Esophagus squamous epithelium (tissue), 5 donors: Measurements from ENCODE around the gene NFU1. TPM values are rescaled to one million over a fixed set of nuclear protein-coding genes. Genes with fewer than 3 reads are reported as not detected.

Source experiments
- DNase-seq: peaks from one replicate; lab custom pipeline; 2025; lab: John Stamatoyannopoulos, UW
- H3K27ac ChIP-seq, 4 donors: fragments of 200-600 bp; sonication (generic); one replicate each; pipeline ENCODE4 v1.5.1; 2016 to 2019; ENCODE audit warnings: mild to moderate bottlenecking in 1 of 4
- H3K27me3 ChIP-seq, 4 donors: fragments of 200-600 bp; sonication (generic); 1 replicate in 3 of 4; 2 replicates in 1 of 4; pipeline versions ENCODE4 v1.5.1 to v1.6.0; 2017 to 2021; ENCODE audit warnings: antibody characterized with exemption in 1 of 4
- H3K36me3 ChIP-seq, 3 donors: fragments of 200-600 bp; sonication (generic); one replicate each; pipeline ENCODE4 v1.5.1; 2016 to 2019
- H3K4me1 ChIP-seq, 3 donors: fragments of 200-600 bp; sonication (generic); one replicate each; pipeline ENCODE4 v1.5.1; 2017 to 2019
- H3K4me3 ChIP-seq, 4 donors: fragments of 200-600 bp; sonication (generic); 1 replicate in 3 of 4; 2 replicates in 1 of 4; pipeline ENCODE4 v1.5.1; 2016 to 2019; ENCODE audit warnings: mild to moderate bottlenecking in 2 of 4, moderate library complexity in 1 of 4
- H3K9me3 ChIP-seq, 3 donors: fragments of 200-600 bp; sonication (generic); one replicate each; pipeline ENCODE4 v1.5.1; 2016 to 2019
- POLR2A ChIP-seq, 4 donors: fragments of 450-650 bp; IDR thresholded peaks; one replicate each; pipeline ENCODE4 v1.6.1; 2017; ENCODE audit warnings: antibody characterized with exemption in 4 of 4, mild to moderate bottlenecking in 4 of 4, moderate library complexity in 3 of 4
- WGBS, 2 donors: methylation state at CpG; one replicate each; pipeline ENCODE4 v1.1.5; 2018; 5-methylcytosine and 5-hydroxymethylcytosine counted together
- intact Hi-C: fragments of 100-400 bp; cut with DNase I; formaldehyde crosslinking; loops from one replicate; pipeline ENCODE4 v1.15.0; 2022
- total RNA-seq, 4 donors: library from RNA; depleted of rRNA; stranded (reverse); fragments of >200 nt; gene quantifications; one replicate each; pipeline ENCODE4 v1.1.0, GENCODE V29; 2016
- TF ChIP-seq, protein P1 (sequence below), 6 experiments: fragments of 450-650 bp in 4 of 6; fragments of 200-600 bp in 2 of 6; sonication (generic) in 2 of 6; IDR thresholded peaks; one replicate each; pipeline ENCODE4 v1.5.1; 2016 to 2019; ENCODE audit warnings: antibody characterized with exemption in 6 of 6, mild to moderate bottlenecking in 4 of 6, moderate library complexity in 4 of 6
- donor health status: DM: yes; HTN: yes; CAD: no.

Gene NFU1
- total RNA-seq, 4 donors from 2014 or later, result 17.4 to 26.2 (median 23.5) TPM

DNA sequence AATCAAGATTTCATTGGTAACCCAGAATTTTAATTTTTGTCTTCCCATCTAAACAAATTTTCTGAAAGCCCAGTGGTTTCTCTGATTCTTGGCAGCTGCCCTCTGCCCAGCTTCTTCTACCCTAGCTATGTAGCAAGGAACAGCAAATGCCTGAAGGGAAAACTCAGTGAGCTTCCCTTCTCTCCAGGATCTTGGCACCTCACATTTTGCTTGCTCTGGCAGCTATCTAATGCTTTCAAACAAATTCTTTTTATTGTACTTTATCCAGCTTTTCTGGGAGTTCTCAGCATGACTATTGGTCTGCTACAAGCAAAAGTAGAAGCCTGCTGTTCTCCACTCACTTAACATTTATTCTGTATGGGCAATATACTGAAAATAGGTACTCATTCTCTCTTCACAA is 31.9 kb downstream of the NFU1 start:
- Histone ChIP-seq H3K36me3 (peaks cover 0 to 90% (median 4%) of the 10 kb centered on the region in 3 donors), H3K27ac (no peak overlapping the region), H3K27me3 (no peaks in the 10 kb centered on the region), H3K9me3 (no peaks in the 10 kb centered on the region), H3K4me1 (no peaks in the 10 kb centered on the region), H3K4me3 (no peak overlapping the region)
- intact Hi-C loops, result no loop called here
- DNase-seq, result no peak
- no peak for TF ChIP-seq POLR2A (IDR thresholded peaks at IDR 0.05)
- TF ChIP-seq, protein P1, sequence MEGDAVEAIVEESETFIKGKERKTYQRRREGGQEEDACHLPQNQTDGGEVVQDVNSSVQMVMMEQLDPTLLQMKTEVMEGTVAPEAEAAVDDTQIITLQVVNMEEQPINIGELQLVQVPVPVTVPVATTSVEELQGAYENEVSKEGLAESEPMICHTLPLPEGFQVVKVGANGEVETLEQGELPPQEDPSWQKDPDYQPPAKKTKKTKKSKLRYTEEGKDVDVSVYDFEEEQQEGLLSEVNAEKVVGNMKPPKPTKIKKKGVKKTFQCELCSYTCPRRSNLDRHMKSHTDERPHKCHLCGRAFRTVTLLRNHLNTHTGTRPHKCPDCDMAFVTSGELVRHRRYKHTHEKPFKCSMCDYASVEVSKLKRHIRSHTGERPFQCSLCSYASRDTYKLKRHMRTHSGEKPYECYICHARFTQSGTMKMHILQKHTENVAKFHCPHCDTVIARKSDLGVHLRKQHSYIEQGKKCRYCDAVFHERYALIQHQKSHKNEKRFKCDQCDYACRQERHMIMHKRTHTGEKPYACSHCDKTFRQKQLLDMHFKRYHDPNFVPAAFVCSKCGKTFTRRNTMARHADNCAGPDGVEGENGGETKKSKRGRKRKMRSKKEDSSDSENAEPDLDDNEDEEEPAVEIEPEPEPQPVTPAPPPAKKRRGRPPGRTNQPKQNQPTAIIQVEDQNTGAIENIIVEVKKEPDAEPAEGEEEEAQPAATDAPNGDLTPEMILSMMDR (IDR thresholded peaks at IDR 0.05), result no peak

DNA sequence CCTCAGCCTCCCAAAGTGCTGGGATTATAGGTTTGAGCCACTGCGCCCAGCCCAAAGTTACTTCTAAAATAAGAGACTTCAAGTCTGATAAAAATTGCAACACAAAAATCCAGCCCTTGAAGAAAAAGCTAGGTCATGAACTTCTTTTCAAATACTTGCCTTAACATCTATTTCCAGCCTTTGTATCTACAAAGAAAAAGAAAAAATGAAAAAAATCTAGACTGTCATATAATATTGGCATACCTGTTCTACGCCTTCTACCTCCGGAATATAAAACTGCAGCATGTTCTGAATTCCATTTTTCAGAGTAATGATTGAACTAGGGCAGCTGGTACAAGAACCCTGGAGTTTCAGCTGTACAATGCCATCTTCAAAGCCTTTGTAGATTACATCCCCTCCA is 37.1 kb downstream of the NFU1 start:
- H3K27ac ChIP-seq, result no peak overlapping the region
- H3K36me3 ChIP-seq, result peaks cover 0 to 98% (median 5%) of the 10 kb centered on the region in 3 donors
- TF ChIP-seq, protein P1 (IDR thresholded peaks at IDR 0.05), result no peak
- H3K4me1 ChIP-seq, result no peaks in the 10 kb centered on the region
- WGBS, 2 donors, result 87 to 93% methylated on average over 3 of the region's 3 CpGs
- H3K9me3 ChIP-seq, result no peaks in the 10 kb centered on the region
- DNase-seq, result no peak
- H3K4me3 ChIP-seq, result no peak overlapping the region
- intact Hi-C loops, result no loop called here
- no peaks in the 10 kb centered on the region for H3K27me3 ChIP-seq

DNA sequence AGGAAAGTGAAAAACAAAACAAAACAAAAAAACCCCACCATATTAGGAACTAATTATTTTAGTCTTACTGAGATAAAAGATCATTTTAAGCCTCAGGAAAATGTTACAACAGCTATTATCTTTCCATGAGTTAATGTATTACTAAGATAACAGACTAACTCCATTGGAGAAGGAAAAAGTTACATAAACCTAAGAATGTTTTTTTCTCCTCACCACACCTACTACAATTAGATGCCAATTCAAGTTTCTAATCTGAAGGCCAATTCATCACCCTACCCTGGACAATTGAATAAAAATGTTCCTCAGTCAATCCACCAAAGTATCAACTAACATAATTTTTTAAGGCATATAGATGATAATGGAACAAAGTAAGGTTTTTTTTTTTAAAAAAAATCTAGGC is 40.0 kb downstream of the NFU1 start:
- no peak overlapping the region for H3K4me3 ChIP-seq
- TF ChIP-seq, protein P1 (IDR thresholded peaks at IDR 0.05), result no peak
- no peak for TF ChIP-seq POLR2A (IDR thresholded peaks at IDR 0.05)
- no peaks in the 10 kb centered on the region for H3K4me1 ChIP-seq
- H3K36me3 ChIP-seq, result peaks cover 0 to 88% (median 5%) of the 10 kb centered on the region in 3 donors
- no peak for DNase-seq
- no peaks in the 10 kb centered on the region for H3K9me3 ChIP-seq
- H3K27me3 ChIP-seq, result no peaks in the 10 kb centered on the region
- intact Hi-C loops, result no loop called here
- H3K27ac ChIP-seq, result no peak overlapping the region

DNA sequence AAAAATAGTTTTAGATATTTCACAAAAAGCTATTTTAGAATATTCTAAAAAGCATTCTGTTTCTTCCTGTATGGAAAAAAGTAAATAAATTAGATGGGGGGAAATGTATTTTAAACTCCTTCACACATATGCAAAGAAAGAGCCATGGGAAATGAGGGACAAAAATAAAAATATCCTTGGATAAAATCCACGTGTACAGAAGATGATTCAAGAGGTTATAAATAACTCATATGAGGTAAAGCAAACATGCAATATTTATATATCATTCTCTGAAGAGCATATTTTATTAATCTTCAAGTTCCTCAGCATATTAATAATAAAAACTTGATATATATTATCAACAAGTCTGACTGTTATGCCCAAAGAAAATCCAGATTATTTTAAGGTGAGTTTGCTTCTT is 41.4 kb downstream of the NFU1 start:
- no peak overlapping the region for H3K4me3 ChIP-seq
- no peaks in the 10 kb centered on the region for H3K9me3 ChIP-seq
- peaks cover 0 to 74% (median 5%) of the 10 kb centered on the region in 3 donors for H3K36me3 ChIP-seq
- no peaks in the 10 kb centered on the region for H3K4me1 ChIP-seq
- 26 to 32% methylated on average over 1 of the region's 1 CpG for WGBS, 2 donors
- intact Hi-C loops, result no loop called here
- no peak overlapping the region for H3K27ac ChIP-seq
- DNase-seq, result no peak
- H3K27me3 ChIP-seq, result no peaks in the 10 kb centered on the region
- TF ChIP-seq POLR2A (IDR thresholded peaks at IDR 0.05), result no peak
- TF ChIP-seq, protein P1 (IDR thresholded peaks at IDR 0.05), result no peak

DNA sequence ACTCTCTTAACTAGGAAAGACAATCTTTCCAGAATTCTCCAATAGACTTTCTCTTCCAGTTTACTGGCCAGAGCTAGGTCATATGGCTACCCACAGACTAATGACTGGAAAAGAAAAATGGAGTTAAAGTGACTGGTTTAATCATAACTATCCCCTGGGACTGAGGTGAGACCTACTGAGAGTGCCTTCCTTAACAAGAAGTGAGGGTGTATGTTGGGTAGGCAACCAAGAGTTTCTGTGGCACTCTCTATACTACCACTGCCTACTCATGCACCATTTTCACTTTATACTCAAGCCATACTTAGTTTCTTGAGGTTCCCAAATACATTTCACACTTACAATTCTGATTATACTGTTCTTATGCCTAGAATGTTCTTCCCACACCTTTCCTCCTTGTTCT is 43.3 kb downstream of the NFU1 start:
- no peak for DNase-seq
- Histone ChIP-seq H3K36me3 (peaks cover 0 to 55% (median 5%) of the 10 kb centered on the region in 3 donors), H3K4me3 (no peak overlapping the region), H3K27me3 (no peaks in the 10 kb centered on the region), H3K27ac (no peak overlapping the region), H3K4me1 (no peaks in the 10 kb centered on the region), H3K9me3 (no peaks in the 10 kb centered on the region)
- TF ChIP-seq, protein P1 (IDR thresholded peaks at IDR 0.05), result no peak
- no peak for TF ChIP-seq POLR2A (IDR thresholded peaks at IDR 0.05)
- intact Hi-C loops, result no loop called here
